Measurements from ENCODE around the gene CAND2. TPM values are rescaled to one million over a fixed set of nuclear protein-coding genes. Genes with fewer than 3 reads are reported as not detected.

Gene CAND2
- total RNA-seq, 8 experiments from 2014 or later: 0.97 to 12.4 (median 8.3) TPM

DNA sequence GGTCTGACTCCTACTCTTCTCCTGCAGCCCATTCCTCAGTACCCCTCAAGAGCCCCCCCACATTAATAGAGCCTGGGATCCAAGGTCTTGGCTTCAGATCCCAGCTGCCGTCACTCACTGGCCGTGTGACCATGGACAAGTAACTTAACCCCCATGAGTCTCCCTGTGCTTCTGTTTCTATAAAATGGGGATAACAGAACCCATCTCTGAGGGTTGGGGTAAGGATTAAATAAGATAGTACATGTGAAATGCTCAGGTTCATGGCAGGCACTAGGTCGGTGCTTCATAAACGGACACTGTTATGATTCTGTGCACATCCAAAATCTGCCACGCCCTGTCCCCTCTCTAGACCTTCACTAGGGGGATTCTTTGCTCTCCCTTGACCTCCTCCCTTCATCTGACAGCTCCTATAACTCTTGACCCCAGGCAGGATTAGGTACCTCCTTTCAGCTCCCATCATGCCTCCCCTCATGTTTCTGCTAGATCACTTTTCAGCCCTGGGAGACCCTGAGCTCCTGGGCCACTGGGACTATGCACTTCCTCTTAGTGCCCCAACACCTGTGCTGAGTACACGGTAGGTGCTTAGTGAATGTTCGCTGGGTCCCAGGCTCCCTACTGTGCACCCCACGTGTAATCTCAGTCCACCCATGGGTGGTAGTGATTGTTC is 1.5 kb downstream of the CAND2 start:
- WGBS, 10 experiments: 33 to 100% (median 84%) methylated on average over 1 to 8 of the region's 8 CpGs; no CpG with 5 or more reads in 4 of the 10 experiments
- H3K27ac ChIP-seq: no peak overlapping the region
- in situ Hi-C loops (cut with MboI; ENCODE audit: low pct_unique_long_range_greater_than_20kb in 2 of 9, low sequenced_read_pairs in 9 of 9, unreplicated experiment in 9 of 9): no loop called here
- no peak for ATAC-seq (replicated peaks in 6 of 8)
- no peak overlapping the region for H3K4me3 ChIP-seq
- peaks cover 3 to 4% of the 10 kb centered on the region in 2 donors for H3K4me1 ChIP-seq (replicated peaks in 1 of 2)

DNA sequence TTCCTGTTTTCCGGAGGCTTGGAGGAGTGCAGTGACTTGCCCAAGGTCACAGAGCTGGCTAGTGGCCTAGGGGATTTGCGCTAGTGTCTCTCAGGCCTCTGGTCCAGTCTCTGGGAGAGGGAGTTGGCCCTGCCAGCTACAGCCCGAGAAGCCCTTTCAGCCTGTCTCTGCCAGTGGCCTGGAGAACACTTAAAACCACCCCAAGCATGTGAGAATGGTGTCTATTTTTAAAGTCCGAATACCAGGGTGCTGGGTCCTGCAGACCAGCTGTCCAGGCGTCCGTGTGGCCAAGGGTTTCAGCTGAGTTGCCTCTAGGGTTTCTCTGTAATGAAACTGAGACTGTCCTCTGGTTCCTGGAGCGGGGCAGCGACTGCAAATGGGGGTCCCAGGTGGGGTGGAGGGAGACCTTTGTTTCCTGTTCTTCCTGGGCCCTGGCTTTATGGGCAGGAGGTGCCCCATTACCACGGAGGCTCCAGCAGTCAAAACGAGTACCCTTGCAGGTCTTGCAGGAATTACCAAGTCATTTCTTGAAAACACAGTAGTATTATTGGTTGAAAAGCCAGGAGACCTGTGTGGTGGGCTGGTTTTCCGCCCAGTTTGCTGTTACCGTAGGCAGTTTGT is 2.2 kb downstream of the CAND2 start:
- Histone ChIP-seq H3K4me3 (no peak overlapping the region), H3K27ac (no peak overlapping the region), H3K4me1 (replicated peaks in 1 of 2) (peaks cover 3 to 4% of the 10 kb centered on the region in 2 donors)
- 0 to 100% (median 73%) methylated on average over 1 to 5 of the region's 12 CpGs; no CpG with 5 or more reads in 2 of the 10 experiments for WGBS, 10 experiments
- in situ Hi-C loops (cut with MboI; ENCODE audit: low pct_unique_long_range_greater_than_20kb in 2 of 9, low sequenced_read_pairs in 9 of 9, unreplicated experiment in 9 of 9): no loop called here
- ATAC-seq (replicated peaks in 6 of 8): no peak

DNA sequence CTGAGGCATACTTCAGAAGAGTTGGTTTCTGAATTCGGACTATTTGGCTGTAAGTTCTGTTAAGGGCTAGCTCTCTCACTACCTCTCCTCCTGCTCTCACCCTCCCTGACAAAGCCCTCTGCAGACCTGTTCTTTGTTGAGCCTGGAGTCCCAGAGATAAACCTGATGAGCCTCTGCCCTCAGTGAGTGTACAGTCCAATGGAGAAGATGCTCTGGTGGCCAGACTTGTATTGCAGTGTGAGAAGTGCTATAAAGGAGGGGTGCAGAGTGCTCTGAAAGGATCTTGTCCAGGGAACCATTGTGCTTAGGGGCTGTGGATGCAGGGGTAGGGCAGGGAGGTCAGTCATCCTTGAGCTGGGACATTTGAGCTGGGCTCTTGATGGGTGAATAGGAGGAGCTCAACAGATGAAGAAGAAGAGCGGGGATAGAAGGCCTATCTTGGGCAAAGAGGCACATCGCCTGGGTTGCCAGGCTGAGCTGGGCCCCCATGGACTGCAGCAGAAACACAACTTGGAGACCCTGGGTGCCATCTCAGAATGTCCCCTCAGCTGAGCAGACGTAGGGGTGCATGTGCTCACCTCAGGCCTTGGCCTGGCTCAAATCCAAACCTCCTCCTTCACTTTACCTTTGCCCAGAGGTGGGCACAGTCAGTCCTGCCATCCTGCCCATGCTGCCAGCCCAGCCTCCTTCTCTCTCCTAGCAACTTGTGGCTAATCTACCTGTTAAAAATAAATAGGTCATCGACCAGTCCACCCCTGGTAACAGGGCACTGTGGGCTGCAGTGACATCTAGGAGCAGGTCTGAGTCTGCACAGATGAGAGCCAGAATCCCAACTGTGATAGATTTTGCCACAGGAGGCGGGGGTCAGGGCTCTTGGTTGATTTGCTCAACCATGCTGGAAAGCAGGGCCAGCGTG is 3.3 kb downstream of the CAND2 start:
- no peak for ATAC-seq (replicated peaks in 6 of 8)

DNA sequence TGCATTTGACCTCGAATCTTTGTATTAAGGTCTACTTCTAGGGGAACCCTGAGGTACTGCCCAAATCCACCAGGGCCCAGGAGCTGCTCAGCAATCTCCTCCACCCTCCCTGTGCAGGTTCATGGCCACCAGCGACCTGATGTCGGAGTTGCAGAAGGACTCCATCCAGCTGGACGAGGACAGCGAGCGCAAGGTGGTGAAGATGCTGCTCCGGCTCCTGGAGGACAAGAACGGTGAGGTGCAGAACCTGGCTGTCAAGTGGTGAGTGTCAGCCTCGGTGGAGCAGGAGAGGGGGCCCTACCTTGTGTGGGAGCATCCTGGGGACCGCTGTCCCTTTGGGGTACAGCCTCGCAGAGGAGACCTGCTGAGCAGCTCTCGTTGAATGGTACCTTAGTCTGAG is 6.9 kb downstream of the CAND2 start:
- in situ Hi-C loops (cut with MboI; ENCODE audit: low pct_unique_long_range_greater_than_20kb in 2 of 9, low sequenced_read_pairs in 9 of 9, unreplicated experiment in 9 of 9): no loop called here
- ATAC-seq (replicated peaks in 6 of 8): no peak
- no peaks in the 10 kb centered on the region for H3K4me1 ChIP-seq (replicated peaks in 1 of 2)
- 80 to 100% (median 97%) methylated on average over 1 to 10 of the region's 12 CpGs; no CpG with 5 or more reads in 2 of the 10 experiments for WGBS, 10 experiments
- H3K27ac ChIP-seq: no peak overlapping the region
- H3K4me3 ChIP-seq: no peak overlapping the region

More for the DNA sequence above, 3.3 kb downstream of the CAND2 start:
- Histone ChIP-seq H3K4me1 (replicated peaks in 1 of 2) (peaks cover 3 to 4% of the 10 kb centered on the region in 2 donors), H3K4me3 (no peak overlapping the region), H3K27ac (no peak overlapping the region)
- in situ Hi-C loops (cut with MboI; ENCODE audit: low pct_unique_long_range_greater_than_20kb in 2 of 9, low sequenced_read_pairs in 9 of 9, unreplicated experiment in 9 of 9): no loop called here
- WGBS, 10 experiments: 70 to 100% (median 84%) methylated on average over 1 to 5 of the region's 7 CpGs; no CpG with 5 or more reads in 2 of the 10 experiments

DNA sequence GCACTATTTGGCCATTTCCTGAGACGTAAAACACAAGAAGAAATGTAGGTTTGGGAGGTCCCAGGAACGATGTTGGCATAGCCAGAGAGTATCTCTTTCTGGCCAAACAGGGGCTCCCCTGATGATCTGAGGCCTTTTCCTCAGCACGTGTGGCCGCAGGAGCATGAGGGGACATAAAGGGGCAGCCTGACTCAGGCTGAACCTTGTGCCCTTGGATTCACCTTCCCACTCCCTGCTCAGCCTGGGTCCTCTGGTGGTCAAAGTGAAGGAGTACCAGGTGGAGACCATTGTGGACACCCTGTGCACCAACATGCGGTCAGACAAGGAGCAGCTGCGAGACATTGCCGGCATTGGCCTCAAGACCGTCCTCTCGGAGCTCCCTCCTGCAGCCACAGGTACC is 10.6 kb downstream of the CAND2 start:
- 90 to 100% (median 97%) methylated on average over 1 to 8 of the region's 9 CpGs; no CpG with 5 or more reads in 3 of the 10 experiments for WGBS, 10 experiments
- Histone ChIP-seq H3K4me1 (replicated peaks in 1 of 2) (peaks cover 10 to 15% of the 10 kb centered on the region in 2 donors), H3K4me3 (no peak overlapping the region), H3K27ac (no peak overlapping the region)
- in situ Hi-C loops (cut with MboI; ENCODE audit: low pct_unique_long_range_greater_than_20kb in 2 of 9, low sequenced_read_pairs in 9 of 9, unreplicated experiment in 9 of 9): no loop called here
- ATAC-seq (replicated peaks in 6 of 8): no peak

DNA sequence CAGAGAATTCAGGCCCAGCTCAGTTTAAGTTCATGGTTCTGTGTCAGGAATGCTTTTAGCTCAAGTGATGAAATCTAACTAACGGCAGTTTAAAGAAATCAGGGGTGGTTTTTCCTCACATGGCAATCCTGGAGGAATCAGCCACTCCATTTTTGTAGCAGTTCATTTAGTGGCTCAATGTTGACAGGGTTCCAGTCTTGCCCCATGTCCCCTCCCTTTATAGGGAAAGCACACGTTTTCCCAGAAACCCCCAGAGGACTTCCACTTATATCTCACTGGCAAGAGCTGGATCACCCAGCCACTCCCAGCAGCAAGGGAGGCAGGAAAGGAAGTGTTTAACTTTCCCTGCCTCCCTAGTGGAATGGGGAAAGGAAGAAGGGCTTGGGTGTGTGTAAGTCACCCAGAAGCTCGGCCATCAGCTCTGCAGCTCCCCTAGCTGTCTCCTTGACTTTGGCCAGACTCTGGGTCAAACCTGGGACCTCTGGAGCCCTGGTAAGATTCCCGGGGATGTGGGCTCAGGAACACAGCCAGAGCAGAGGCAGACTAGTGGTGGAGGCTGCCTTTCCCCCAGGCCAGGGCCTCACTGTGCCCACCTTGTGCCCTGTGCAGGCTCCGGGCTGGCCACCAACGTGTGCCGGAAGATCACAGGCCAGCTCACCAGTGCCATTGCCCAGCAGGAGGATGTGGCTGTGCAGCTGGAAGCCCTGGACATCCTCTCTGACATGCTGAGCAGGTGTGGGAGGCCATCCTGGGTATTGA is 11.3 kb downstream of the CAND2 start:
- H3K27ac ChIP-seq: no peak overlapping the region
- no peak overlapping the region for H3K4me3 ChIP-seq
- in situ Hi-C loops (cut with MboI; ENCODE audit: low pct_unique_long_range_greater_than_20kb in 2 of 9, low sequenced_read_pairs in 9 of 9, unreplicated experiment in 9 of 9): no loop called here
- ATAC-seq (replicated peaks in 6 of 8): no peak
- H3K4me1 ChIP-seq (replicated peaks in 1 of 2): peaks cover 10 to 15% of the 10 kb centered on the region in 2 donors
- WGBS, 10 experiments: 27 to 100% (median 73%) methylated on average over 1 to 5 of the region's 7 CpGs; no CpG with 5 or more reads in 3 of the 10 experiments

DNA sequence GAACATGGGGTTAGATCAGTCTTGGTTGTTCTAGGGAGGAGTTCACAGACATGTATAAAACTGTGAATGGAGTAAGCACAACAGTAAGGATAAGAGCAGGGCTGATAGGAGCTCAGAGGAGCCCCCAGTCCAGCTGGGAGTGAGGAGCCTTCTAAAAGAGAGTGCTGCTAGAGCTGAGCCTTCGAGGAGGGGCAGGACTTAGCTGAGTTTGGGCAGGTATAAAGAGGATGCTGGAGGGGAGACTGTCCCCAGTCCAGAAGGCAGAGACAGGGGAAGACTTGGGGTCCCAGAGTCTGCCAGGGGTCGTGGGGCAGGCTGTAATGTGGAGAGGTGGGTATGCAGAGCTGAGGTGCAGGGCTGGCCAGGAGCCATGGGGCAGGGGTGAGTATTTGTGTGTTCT is 12.1 kb downstream of the CAND2 start:
- H3K27ac ChIP-seq: no peak overlapping the region
- ATAC-seq (replicated peaks in 6 of 8): no peak
- peaks cover 10 to 15% of the 10 kb centered on the region in 2 donors for H3K4me1 ChIP-seq (replicated peaks in 1 of 2)
- in situ Hi-C loops (cut with MboI; ENCODE audit: low pct_unique_long_range_greater_than_20kb in 2 of 9, low sequenced_read_pairs in 9 of 9, unreplicated experiment in 9 of 9): no loop called here
- H3K4me3 ChIP-seq: no peak overlapping the region
- 0 to 80% (median 61%) methylated on average over 1 of the region's 2 CpGs; no CpG with 5 or more reads in 6 of the 10 experiments for WGBS, 10 experiments

DNA sequence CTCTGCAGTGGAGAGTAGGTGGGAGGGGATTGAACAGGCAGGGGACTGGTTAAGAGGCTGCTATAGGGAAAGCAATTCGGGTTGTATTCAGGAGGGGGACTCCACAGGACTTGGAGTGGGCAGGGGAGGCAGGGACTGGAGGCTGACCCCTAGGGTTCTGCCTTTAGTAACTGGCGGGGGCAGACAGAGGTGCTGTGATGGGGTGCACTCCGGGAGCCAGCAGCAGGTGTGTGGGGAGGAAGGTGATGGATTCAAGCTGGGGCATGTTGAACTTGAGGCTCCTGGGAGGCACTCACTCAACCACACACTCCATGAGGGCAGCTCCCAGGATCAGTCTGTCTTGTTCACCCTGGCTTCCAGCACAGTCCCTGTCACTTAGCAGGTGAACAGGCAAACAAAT is 12.5 kb downstream of the CAND2 start:
- Histone ChIP-seq H3K27ac (no peak overlapping the region), H3K4me3 (no peak overlapping the region)

DNA sequence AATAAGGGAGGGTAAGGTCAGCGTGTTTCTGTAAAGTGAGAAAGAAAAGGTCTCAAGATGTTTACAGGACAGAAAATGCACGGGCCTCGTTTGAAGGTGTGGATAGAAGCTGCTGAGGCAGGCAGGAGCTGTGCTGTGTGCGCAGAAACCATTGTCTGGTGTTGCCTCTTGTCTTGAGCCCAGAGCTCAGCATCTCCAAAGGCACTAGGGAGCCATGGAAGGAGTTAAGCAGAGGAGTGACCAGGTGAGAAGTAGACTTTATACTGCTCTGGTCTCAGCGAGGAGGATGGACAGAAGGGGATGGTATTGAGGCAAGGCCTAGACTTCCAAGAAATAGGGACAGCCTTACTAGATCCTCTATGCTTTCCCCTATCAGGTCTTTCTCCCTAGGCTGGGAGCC is 13.0 kb downstream of the CAND2 start:
- ATAC-seq (replicated peaks in 6 of 8): no peak
- H3K27ac ChIP-seq: peak overlapping the region; percentile 48 to 63
- in situ Hi-C loops (cut with MboI; ENCODE audit: low pct_unique_long_range_greater_than_20kb in 2 of 9, low sequenced_read_pairs in 9 of 9, unreplicated experiment in 9 of 9): no loop called here

More for the DNA sequence above, 12.5 kb downstream of the CAND2 start:
- in situ Hi-C loops (cut with MboI; ENCODE audit: low pct_unique_long_range_greater_than_20kb in 2 of 9, low sequenced_read_pairs in 9 of 9, unreplicated experiment in 9 of 9): no loop called here
- ATAC-seq (replicated peaks in 6 of 8): no peak
- peaks cover 10 to 15% of the 10 kb centered on the region in 2 donors for H3K4me1 ChIP-seq (replicated peaks in 1 of 2)
- WGBS, 10 experiments: 71 to 100% methylated on average over 1 to 2 of the region's 3 CpGs; no CpG with 5 or more reads in 8 of the 10 experiments

DNA sequence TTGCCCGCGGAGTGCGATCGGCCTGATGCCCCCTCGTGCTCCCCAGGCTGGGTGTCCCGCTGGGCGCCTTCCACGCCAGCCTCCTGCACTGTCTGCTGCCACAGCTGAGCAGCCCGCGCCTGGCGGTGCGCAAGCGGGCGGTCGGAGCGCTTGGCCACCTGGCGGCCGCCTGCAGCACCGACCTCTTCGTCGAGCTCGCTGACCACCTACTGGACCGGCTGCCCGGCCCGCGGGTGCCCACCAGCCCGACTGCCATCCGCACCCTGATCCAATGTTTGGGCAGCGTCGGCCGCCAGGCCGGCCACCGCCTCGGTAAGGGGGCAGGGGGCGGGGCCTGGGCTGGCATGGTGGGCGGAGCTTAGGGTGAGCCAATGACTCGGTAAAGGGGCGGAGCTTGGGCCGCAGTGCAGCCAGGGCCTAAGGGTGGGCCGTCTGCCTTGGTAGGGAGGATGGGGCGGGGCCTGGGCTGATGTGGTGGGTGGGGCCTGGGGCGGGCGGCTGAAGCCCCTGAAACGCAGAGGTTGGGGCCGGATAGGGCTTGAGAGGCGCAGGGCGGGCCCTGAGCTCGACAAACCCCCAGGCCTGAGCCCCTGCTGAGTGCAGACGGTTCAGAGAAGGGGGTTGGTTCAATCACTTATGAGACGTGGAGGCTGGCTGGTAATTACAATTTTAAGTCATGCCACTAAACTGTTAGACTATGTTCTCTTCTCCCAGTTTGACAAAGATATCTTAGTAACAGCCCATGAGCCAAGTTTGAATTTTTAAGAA is 13.7 kb downstream of the CAND2 start:
- in situ Hi-C loops (cut with MboI; ENCODE audit: low pct_unique_long_range_greater_than_20kb in 2 of 9, low sequenced_read_pairs in 9 of 9, unreplicated experiment in 9 of 9): no loop called here
- WGBS, 10 experiments: 0 to 20% (median 0%) methylated on average over 1 to 8 of the region's 50 CpGs; no CpG with 5 or more reads in 7 of the 10 experiments

More for the DNA sequence above, 13.0 kb downstream of the CAND2 start:
- Histone ChIP-seq H3K4me1 (replicated peaks in 1 of 2) (peaks cover 10 to 15% of the 10 kb centered on the region in 2 donors), H3K4me3 (peak overlapping the region; percentile 49 to 70 (median 63))
- 73 to 100% (median 84%) methylated on average over 1 to 5 of the region's 5 CpGs; no CpG with 5 or more reads in 4 of the 10 experiments for WGBS, 10 experiments

DNA sequence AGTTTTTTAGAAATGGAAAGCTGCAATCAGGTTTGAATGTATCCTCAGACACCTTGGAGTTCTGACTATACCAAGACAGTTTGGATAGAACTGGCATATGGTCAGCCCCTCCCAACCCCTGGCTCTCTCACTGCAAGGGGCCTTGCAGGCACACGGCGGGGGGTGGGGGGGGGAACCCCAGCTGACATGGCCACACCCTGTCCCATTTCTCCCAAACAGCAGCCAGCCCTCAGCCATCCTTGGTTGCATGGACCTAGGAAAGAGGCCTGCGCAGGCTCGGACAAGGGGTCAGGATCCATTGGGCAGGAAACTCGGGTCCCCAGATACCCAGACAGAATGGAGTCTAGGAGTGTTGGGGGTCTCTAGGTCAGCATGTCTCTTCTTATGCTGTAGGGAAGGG is 14.5 kb downstream of the CAND2 start:
- H3K27ac ChIP-seq: no peak overlapping the region
- in situ Hi-C loops (cut with MboI; ENCODE audit: low pct_unique_long_range_greater_than_20kb in 2 of 9, low sequenced_read_pairs in 9 of 9, unreplicated experiment in 9 of 9): no loop called here
- no peak overlapping the region for H3K4me3 ChIP-seq
- WGBS, 10 experiments: 69 to 71% methylated on average over 2 to 3 of the region's 5 CpGs; no CpG with 5 or more reads in 8 of the 10 experiments
- no peak for ATAC-seq (replicated peaks in 6 of 8)
- H3K4me1 ChIP-seq (replicated peaks in 1 of 2): peaks cover 10 to 15% of the 10 kb centered on the region in 2 donors

More for the DNA sequence above, 13.7 kb downstream of the CAND2 start:
- Histone ChIP-seq H3K4me3 (peak overlapping the region; percentile 49 to 70 (median 63)), H3K27ac (peak overlapping the region; percentile 48 to 63), H3K4me1 (replicated peaks in 1 of 2) (peaks cover 10 to 15% of the 10 kb centered on the region in 2 donors)
- ATAC-seq (replicated peaks in 6 of 8): peak; percentile 95 to 97 (median 96)
